Dendritic cell treated with granulocyte-macrophage colony-stimulating factor and Interleukin-4, amounts not matched to agents 40 ng/mL and 50 ng/mL, for 4 days (primary cell): ENCODE measurements around the gene CTTN.

Source experiments
- H3K27ac Mint-ChIP-seq: one replicate; pipeline ENCODE4 v1.8.0; 2022; ENCODE audit warnings: mild to moderate bottlenecking, mixed read lengths
- H3K27me3 Mint-ChIP-seq: one replicate; pipeline ENCODE4 v1.8.0; 2022; ENCODE audit warnings: mild to moderate bottlenecking, mixed read lengths
- H3K36me3 Mint-ChIP-seq: one replicate; pipeline ENCODE4 v1.8.0; 2022; ENCODE audit warnings: low read depth, mixed read lengths
- H3K4me1 Mint-ChIP-seq: one replicate; pipeline ENCODE4 v1.8.0; 2022; ENCODE audit warnings: low read depth, mixed read lengths
- H3K4me3 Mint-ChIP-seq: one replicate; pipeline ENCODE4 v1.8.0; 2022; ENCODE audit warnings: mild to moderate bottlenecking, moderate library complexity, mixed read lengths
- H3K9me3 Mint-ChIP-seq: one replicate; pipeline ENCODE4 v1.8.0; 2022; ENCODE audit warnings: mixed read lengths
- intact Hi-C: fragments of 100-400 bp; cut with micrococcal nuclease; formaldehyde crosslinking; loops from one replicate; pipeline ENCODE4 v1.15.0; 2022

Gene CTTN

DNA sequence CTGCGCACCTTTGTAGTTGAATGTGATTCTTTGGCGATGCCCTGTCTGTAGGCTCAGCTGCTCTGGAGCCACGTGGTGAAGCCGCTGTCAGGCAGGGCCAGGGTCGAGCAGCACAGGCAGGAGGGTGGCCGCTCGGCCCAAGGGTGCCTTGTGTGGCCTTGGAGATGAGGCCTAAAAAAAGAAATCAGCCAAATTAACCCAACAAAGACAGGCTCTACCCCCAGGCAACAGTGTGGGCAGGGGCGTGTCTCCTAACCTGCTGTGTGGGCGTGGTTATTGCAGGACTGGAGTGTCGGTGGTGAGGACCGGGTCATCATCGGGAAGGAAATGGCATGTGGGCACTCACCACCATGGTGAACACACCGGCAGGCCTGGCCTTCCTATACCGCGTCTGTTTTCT lies 34.3 kb downstream of the CTTN start:
- intact Hi-C loops, result no loop called here
- no peaks in the 10 kb centered on the region for H3K4me1 Mint-ChIP-seq
- H3K9me3 Mint-ChIP-seq, result no peaks in the 10 kb centered on the region
- no peak overlapping the region for H3K4me3 Mint-ChIP-seq
- no peak overlapping the region for H3K27ac Mint-ChIP-seq
- peaks cover 95% of the 10 kb centered on the region for H3K27me3 Mint-ChIP-seq
- no peaks in the 10 kb centered on the region for H3K36me3 Mint-ChIP-seq

DNA sequence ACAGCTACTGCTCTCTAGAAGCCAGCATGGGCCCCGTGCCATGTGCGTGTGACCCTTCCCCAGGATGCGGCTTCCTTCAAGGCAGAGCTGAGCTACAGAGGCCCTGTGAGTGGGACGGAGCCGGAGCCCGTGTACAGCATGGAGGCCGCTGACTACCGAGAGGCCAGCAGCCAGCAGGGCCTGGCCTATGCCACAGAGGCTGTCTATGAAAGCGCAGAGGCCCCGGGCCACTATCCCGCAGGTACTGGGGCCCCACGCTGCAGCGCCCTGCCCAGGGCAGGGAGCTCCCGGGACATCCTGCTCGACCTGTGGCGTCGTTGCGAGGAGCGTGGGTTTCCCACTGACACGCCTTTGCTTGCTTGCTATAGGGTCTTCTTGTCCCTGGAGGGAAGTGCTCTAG lies 34.7 kb downstream of the CTTN start:
- Mint-ChIP-seq H3K9me3 (no peaks in the 10 kb centered on the region), H3K4me3 (no peak overlapping the region), H3K4me1 (peaks cover 2% of the 10 kb centered on the region), H3K36me3 (no peaks in the 10 kb centered on the region), H3K27me3 (peaks cover 96% of the 10 kb centered on the region), H3K27ac (no peak overlapping the region)
- intact Hi-C loops, result no loop called here

DNA sequence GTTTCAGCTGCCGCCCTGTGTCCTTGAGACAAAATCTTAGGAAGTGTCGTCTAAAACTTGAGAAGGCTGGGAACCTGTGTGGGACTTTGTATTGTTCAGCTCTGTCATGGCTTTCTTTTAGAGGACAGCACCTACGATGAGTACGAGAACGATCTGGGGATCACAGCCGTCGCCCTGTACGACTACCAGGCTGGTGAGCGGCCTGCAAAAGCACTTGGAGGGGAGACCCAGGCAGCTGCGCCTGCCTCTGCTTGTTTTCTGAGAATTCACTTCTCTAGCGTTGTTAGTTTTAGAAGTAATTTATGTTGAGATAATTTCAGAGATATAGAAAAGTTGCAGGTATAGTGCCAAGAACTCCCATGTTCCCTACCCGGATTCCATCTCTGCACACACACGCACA lies 35.2 kb downstream of the CTTN start:
- Mint-ChIP-seq H3K36me3 (no peaks in the 10 kb centered on the region), H3K9me3 (no peaks in the 10 kb centered on the region), H3K27ac (no peak overlapping the region), H3K27me3 (peaks cover 96% of the 10 kb centered on the region), H3K4me1 (peaks cover 7% of the 10 kb centered on the region), H3K4me3 (no peak overlapping the region)
- intact Hi-C loops, result no loop called here

DNA sequence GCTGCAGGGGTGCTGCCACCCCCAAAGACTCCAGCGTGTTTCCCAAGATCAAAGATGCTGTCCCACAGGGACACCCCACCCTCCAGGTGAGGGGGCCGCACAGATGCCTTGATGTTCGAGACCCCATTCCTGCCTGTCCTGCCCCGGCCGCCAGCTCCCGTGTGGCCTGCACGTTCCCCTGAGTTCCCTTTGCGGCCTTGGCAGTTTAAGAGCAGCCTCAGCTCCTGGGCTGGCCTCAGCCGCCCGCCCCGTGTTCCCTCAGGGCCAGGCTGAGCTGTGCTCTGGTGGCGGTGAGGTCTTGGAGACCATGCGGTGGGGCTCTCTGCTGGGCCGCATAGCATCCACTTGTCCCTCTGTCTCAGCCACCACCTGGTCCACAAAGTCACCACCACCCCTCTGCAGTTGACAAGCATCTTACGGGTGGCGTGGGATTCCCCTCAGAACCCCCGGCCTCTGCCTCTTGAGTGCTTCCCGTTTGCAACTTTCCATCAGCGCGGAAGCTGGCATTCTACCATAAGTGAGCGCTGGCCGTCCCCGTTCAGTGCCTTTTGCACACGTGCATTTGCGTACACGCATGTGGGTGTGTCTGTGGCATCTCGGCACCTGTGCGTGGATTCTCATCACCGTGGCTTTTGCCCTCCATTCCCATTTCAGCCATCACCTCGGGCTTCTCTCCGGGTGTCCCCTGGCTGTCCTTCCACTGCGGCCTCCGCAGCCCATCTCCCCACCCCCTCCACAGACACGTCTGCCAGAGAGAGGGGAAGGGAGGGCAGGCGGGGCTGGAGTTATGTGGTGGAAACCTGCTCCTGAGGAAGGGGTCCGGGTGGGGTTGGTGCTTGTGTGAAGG lies 35.9 kb downstream of the CTTN start:
- H3K4me3 Mint-ChIP-seq, result no peak overlapping the region
- H3K27me3 Mint-ChIP-seq, result peaks cover 92% of the 10 kb centered on the region
- H3K4me1 Mint-ChIP-seq, result peaks cover 12% of the 10 kb centered on the region
- H3K27ac Mint-ChIP-seq, result no peak overlapping the region
- H3K9me3 Mint-ChIP-seq, result no peaks in the 10 kb centered on the region
- no peaks in the 10 kb centered on the region for H3K36me3 Mint-ChIP-seq
- intact Hi-C loops, result no loop called here

DNA sequence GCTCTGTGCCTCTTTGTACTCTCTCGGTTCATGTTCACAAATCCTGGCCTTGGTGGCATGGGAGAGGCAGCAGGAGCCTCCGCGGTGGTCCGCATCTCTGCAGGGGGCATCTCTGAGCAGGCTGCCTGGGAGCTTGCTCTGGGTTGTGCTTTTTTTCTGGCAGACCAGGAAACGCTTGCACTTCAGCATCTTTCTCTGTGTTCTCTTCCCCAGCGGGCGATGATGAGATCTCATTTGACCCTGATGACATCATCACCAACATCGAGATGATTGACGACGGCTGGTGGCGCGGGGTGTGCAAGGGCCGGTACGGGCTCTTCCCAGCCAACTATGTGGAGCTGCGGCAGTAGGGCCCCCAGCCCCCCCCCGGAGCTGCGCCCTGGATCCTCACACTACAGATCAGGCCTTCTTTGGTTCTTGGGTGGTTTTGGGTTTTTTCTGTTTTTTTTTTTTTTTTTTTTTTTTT lies 36.5 kb downstream of the CTTN start:
- Mint-ChIP-seq H3K27ac (no peak overlapping the region), H3K36me3 (no peaks in the 10 kb centered on the region), H3K4me1 (peaks cover 16% of the 10 kb centered on the region), H3K4me3 (no peak overlapping the region), H3K9me3 (no peaks in the 10 kb centered on the region), H3K27me3 (peaks cover 92% of the 10 kb centered on the region)
- intact Hi-C loops, result no loop called here

DNA sequence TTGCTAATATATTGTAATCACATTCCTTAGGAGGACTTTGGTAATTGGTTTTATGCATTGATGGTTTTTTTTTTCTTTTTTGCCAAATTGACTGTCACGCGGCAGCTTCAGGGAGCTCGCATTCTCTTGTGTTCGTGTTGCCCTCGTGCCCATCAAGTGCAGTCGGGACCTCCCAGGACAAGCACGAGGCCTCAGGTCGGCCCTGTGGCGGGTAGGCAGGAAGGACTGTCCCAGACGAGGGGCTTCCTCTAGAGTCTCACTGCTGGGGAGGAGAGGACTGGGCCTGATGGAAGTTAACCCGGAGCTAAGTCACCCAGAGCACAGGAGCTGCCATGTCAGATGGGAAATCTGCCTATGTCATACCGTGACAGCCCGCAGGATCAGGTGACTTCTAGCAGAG lies 37.0 kb downstream of the CTTN start:
- H3K27ac Mint-ChIP-seq, result no peak overlapping the region
- no peaks in the 10 kb centered on the region for H3K36me3 Mint-ChIP-seq
- H3K4me1 Mint-ChIP-seq, result peaks cover 16% of the 10 kb centered on the region
- no peaks in the 10 kb centered on the region for H3K9me3 Mint-ChIP-seq
- H3K27me3 Mint-ChIP-seq, result peaks cover 91% of the 10 kb centered on the region
- H3K4me3 Mint-ChIP-seq, result no peak overlapping the region
- intact Hi-C loops, result no loop called here

DNA sequence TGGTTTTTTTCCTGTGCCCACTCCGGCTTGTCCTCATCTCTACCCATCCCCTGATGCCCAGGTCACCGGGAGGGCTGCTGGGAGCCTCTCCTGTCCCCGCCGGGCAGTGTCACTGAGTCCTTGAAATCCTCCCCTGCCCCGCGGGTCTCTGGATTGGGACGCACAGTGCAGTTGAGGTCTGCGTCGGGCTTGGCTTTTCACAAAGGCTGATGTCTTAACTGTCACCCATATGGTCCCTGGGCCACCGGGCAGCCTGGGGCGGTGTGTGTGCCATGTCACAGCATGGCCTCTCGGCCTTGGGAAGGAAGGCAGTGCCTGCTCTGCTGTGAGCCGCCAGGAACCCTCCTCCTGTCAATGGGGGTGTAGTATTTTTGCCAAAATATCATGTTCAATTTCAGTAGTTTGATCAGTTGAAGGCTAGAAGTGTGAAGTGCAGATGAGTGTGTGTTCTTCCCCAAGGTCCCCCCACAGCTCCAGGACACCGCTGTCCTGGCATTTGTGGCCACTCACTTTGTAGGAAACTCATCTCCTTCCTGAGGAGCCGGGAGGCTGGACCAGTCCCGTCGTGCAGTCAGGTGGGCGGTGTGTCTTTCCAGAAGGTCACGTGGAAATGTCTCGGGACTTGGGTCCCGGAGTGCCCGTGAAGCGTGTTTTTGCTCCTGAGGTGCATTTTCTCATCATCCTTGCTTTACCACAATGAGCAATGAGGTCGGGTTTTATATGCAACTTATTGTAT lies 37.6 kb downstream of the CTTN start:
- Mint-ChIP-seq H3K27ac (no peak overlapping the region), H3K27me3 (peaks cover 85% of the 10 kb centered on the region), H3K4me3 (no peak overlapping the region), H3K9me3 (no peaks in the 10 kb centered on the region), H3K36me3 (no peaks in the 10 kb centered on the region), H3K4me1 (peaks cover 19% of the 10 kb centered on the region)
- intact Hi-C loops, result no loop called here

DNA sequence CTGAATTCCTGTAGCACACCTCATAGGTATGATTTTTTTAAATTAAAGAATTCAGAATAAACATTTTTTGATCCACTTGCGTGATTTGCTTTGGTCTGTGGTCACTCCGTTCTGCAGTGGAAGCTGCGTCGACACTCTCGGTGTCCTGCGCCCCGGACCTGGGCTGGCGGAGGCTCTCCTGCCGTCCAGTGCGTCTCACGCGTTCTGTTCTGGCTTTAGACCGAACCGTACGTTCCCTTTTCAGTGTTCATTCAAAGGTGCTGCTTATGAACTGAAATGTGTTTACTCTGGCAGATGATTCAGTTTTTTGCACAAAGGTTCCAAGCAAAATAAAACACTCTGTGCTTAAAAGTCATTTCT lies 38.2 kb downstream of the CTTN start:
- Mint-ChIP-seq H3K27ac (no peak overlapping the region), H3K27me3 (peaks cover 84% of the 10 kb centered on the region), H3K9me3 (no peaks in the 10 kb centered on the region)

DNA sequence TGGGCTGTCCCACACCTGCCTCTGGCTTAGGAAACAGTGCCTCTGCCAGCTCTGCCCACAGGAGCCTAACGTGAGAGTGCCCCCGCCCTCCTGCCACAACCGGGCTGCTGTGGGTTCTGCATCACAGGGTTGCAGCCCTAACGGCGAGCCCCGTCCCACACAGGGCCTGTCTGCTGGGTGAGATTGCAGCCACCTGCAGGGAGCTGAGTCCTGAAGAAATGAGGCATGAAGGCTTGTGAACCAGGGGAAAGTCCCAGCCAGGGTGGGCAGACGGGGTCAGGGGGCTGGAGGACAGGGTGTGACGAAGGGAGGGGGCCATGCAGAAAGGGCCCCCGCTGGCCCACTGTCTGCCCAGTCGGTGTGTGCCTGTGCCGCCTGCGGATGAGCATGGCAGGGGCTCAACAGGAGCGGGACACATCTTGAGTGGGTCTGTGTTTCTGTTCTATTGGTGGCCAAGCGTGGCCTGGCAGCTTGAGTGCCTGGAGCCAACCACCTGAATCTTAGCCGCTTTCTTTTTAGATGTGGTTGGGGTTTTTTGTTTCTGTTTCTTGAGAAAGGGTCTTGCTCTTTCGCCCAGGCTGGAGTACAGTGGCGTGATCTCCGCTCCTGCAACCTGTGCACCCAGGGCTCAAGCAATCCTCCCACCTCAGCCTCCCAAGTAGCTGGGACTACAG lies 38.9 kb downstream of the CTTN start:
- intact Hi-C loops, result no loop called here
- H3K36me3 Mint-ChIP-seq, result no peaks in the 10 kb centered on the region
- no peaks in the 10 kb centered on the region for H3K9me3 Mint-ChIP-seq
- H3K4me3 Mint-ChIP-seq, result no peak overlapping the region
- H3K27me3 Mint-ChIP-seq, result peaks cover 84% of the 10 kb centered on the region
- no peak overlapping the region for H3K27ac Mint-ChIP-seq
- peaks cover 22% of the 10 kb centered on the region for H3K4me1 Mint-ChIP-seq

More for the DNA sequence above, 38.2 kb downstream of the CTTN start:
- Mint-ChIP-seq H3K4me3 (no peak overlapping the region), H3K4me1 (peaks cover 22% of the 10 kb centered on the region), H3K36me3 (no peaks in the 10 kb centered on the region)
- intact Hi-C loops, result no loop called here

DNA sequence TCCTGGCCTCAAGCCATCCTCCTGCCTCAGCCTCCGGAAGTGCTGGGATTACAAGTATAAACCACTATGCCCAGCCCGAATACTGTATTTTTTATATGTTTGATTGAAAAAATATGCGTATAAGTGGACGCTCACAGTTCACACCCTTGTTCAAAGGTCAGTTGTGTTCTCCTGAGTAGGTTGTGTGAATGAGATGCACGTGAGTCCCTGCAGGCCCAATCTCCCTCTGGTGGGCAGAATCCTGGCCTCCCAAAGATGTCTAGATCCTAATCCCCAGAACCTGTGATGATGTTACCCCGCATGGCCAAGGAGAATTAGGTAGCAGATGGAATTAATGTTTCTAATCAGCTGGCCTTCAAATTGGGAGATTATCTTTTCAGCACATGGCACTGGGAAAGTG lies 41.9 kb downstream of the CTTN start:
- Mint-ChIP-seq H3K27me3 (peaks cover 80% of the 10 kb centered on the region), H3K9me3 (no peaks in the 10 kb centered on the region), H3K4me3 (no peak overlapping the region), H3K4me1 (peaks cover 22% of the 10 kb centered on the region), H3K36me3 (no peaks in the 10 kb centered on the region), H3K27ac (no peak overlapping the region)
- intact Hi-C loops, result no loop called here

DNA sequence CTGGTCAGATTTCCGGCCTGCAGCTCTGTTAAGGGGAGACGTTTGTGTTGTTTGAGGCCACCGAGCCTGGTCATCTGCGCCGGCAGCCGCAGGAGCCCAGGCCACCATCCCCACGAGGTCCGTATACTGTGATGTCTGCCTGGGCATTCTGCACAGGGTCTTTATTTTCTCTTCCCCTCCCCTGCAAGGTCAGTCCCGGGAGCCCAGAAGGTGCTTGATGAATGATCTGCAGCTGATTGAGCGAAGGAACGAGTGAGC lies 45.4 kb downstream of the CTTN start:
- Mint-ChIP-seq H3K27me3 (peaks cover 66% of the 10 kb centered on the region), H3K4me1 (peaks cover 14% of the 10 kb centered on the region), H3K9me3 (peaks cover 7% of the 10 kb centered on the region), H3K27ac (no peak overlapping the region), H3K36me3 (peaks cover 3% of the 10 kb centered on the region), H3K4me3 (no peak overlapping the region)
- intact Hi-C loops, result no loop called here

DNA sequence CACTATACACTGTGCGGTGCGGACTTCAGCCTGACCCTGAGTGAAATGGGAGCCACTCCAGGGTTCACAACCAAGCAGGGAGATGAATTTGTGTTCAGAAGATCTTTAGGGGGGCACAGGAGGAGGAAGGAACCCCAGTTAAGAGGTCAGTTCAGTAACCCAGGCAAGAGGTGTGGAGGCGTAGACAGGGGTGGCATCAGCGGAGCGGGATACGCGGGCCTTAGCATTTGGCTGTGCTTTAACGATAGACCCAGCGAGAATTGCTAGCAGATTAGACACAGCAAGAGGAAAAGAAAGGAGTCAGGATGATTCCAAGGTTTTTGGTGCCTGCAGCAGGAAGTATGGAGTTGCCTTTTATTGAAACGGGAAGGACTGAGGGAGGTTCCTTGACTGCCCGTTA lies 46.8 kb downstream of the CTTN start:
- peaks cover 21% of the 10 kb centered on the region for H3K9me3 Mint-ChIP-seq
- peaks cover 62% of the 10 kb centered on the region for H3K27me3 Mint-ChIP-seq
- intact Hi-C loops, result no loop called here
- H3K4me1 Mint-ChIP-seq, result peaks cover 6% of the 10 kb centered on the region
- no peak overlapping the region for H3K4me3 Mint-ChIP-seq
- H3K27ac Mint-ChIP-seq, result no peak overlapping the region
- peaks cover 6% of the 10 kb centered on the region for H3K36me3 Mint-ChIP-seq

DNA sequence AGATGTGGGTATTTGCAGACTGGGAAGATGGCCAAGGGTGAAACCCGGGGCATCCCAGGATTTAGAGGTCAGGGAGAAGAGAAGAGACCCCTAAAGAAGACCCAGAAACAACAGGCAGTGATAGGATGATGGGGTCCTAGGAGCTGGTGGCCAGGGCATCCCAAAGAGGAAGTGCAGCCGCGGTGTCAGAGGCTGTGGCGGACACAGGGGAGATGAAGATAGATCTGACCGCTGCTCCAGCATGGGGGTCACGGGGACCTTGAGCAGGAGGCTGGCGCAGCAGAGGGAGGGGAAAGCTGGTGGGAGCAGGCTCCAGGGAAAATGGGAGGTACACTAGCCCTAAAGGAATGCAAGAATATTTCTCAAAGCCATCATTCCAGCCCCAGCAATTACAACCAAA lies 47.3 kb downstream of the CTTN start:
- Mint-ChIP-seq H3K27me3 (peaks cover 63% of the 10 kb centered on the region), H3K4me1 (peaks cover 6% of the 10 kb centered on the region), H3K36me3 (peaks cover 6% of the 10 kb centered on the region), H3K4me3 (no peak overlapping the region), H3K9me3 (peaks cover 26% of the 10 kb centered on the region), H3K27ac (no peak overlapping the region)
- intact Hi-C loops, result no loop called here

DNA sequence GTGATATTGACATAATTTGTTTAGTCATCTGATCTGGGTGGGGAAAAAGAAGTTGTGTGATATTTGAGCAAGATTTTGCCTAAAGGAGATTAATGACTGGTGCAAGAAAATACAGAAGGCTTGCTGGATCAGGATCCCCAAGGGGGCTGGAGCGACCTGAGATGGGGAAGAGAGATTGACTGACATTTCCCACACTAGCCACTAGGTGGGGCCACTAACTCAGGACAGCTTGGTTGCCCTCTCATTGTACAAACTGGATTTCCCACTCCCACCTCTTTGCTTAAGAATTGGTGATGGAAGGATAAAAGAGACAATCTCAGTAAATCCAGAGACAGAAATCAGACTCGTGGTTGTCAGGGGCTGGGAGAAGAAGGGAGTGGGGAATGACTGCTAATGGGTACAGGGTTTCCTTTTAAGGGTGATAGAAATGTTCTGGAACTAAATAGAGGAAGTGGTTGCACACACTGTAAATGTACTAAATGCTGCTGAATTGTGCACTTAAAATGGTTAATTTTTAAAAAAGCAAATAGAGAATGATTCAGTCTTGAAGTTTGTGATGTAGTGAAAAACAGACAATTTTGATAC lies 50.7 kb downstream of the CTTN start:
- H3K27me3 Mint-ChIP-seq, result peaks cover 36% of the 10 kb centered on the region
- no peak overlapping the region for H3K4me3 Mint-ChIP-seq
- H3K9me3 Mint-ChIP-seq, result peaks cover 29% of the 10 kb centered on the region
- H3K4me1 Mint-ChIP-seq, result no peaks in the 10 kb centered on the region
- H3K36me3 Mint-ChIP-seq, result peaks cover 6% of the 10 kb centered on the region
- no peak overlapping the region for H3K27ac Mint-ChIP-seq
- intact Hi-C loops, result no loop called here
